Measurements from ENCODE around the gene GPR84.
"Not testable (repeated sequence)": the region's sequence is repeated elsewhere in the genome, so short reads cannot be mapped to it uniquely, and the experiment has no call there.

Gene GPR84

DNA sequence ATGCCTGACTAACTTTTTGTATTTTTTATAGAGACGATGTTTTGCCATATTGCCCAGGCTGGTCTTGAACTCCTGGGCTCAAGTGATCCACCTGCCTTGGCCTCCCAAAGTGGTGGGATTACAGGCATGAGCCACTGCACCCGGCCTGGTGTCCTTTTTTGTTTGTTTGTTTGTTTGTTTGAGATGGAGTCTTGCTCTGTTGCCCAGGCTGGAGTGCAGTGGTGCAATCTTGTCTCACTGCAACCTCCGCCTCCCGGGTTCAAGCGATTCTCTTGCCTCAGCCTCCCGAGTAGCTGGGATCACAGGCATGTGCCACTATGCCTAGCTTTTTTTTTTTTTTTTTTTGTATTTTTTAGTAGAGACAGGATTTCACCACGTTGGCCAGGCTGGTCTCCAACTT, 10.0 kb downstream of the GPR84 start:
- DNase-seq, result not testable (repeated sequence)

GRCh38 chr12:54352891-54353874, 11.1 kb downstream of the GPR84 start:
- peak; percentile 70 to 78 for DNase-seq

DNA sequence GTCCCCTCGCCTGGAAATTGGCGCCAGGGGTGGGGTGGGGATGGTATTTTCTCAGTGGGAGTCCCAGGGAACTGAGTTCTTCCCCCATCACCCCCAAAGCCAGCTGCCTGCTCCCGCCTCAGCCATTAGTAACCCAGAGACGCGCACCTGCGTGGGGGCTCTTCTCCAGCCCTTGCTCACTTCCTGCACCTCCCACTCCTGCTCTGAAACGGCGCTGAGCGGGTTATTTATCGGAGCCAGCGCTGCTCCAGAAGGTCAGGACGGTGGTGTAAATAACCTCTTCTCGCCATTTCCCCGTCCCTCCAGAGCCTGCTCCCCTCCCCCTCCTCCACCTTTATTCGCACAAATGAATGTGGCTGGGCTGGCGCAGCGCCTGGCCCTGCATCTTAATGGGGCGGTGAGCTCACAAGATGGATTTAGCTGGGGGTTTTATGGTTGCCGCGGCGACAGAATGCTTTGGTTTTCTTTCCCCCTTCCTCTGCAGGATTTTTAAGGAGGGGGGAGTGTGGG, 12.2 kb downstream of the GPR84 start:
- DNase-seq, result peak; percentile 59 to 90

- no peak for DNase-seq
Measured at GRCh38 chr12:54351341-54351740, 12.9 kb downstream of the GPR84 start.

- DNase-seq, result no peak
Measured at GRCh38 chr12:54350743-54351142, 13.5 kb downstream of the GPR84 start.

DNA sequence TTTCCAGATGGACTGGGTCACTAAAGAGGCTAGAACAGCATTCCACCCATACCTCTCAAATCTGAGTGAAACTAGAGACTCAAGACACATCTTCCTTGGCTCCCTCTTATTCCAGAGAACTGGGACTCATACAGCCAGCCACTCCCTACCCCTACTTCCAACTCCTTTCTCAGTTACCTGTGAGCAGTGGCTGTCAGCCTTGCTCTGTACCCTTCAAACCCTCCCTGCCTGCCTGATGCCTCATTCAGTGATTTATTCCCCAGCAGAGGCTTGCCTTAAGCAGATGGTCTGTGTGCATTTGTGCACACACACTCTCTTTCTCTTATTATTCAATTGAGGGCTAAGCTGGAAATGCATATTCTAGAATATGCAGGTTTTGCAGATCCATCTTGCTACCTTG, 14.6 kb downstream of the GPR84 start:
- DNase-seq, result no peak

- no peak for DNase-seq
Measured at GRCh38 chr12:54349036-54349435, 15.2 kb downstream of the GPR84 start.

DNA sequence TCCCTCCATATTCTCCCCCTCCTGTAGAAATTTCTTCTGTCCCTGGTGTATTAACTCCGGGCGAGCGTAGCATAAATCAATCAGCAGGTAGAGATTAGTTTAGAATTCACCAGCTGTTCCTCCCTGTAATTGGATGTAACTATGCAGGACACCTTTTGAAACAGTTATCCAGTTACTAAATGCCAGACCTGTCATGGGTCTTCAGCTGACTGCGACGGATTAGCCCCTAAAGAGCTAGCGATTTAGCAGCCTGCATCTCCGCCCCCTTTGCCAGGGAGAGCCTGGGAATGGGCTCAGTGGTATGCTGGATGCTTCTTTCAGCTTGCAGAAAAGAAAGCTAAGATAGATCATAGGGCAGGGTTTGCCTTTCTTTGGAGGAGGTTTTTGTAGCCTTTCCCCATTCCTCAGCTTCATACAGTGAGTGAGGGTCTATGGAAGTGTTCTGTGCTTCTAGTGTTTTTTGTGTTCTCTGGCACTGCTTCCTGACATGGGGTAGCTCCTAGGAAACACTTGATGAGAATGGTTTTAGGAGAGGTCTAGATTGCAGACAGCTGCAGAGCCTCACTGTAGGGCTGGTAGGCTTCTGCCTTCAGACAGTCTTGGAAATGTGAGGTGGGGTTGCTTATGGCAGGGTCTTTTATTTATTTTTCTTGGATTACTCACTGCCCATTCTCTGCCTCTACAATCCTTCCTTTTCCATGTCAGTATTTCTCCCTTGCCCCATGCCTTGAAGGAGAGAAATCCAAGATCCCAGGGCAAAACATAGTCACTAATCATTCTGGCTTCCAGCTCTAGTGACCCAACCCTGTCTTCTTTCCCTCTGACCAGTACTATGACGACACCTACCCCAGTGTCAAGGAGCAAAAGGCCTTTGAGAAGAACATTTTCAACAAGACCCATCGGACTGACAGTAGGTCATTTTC, 22.6 kb downstream of the GPR84 start:
- no peak for DNase-seq

GRCh38 chr12:54340846-54341245, 23.4 kb downstream of the GPR84 start:
- no peak for DNase-seq

DNA sequence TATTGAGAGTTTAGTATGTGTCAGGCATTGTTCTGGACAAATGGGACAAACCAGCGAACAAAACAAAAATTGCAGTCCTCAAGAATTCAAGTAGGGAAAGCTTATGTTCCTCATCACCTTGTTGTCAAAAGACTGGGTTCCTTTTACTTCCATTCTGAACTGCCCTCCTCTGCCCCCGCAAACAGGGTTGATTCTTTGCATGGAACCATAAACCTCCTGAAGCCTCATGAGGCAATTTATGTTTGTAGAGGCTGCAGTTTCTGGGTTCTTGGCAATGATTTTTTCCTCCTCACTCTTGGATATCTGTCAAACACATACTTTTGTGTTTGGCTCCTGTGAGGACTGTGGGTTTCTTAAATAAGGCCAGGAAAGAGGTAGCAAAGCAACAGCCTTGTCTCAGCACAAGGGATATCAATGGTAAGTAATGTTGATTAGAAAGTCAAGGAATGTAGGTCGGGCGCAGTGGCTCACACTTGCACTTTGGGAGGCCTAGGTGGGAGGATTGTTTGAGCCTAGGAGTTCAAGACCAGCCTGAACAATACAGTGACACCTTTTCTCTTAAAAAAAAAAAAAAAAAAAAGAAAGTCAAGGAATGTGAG, 25.5 kb downstream of the GPR84 start:
- no peak for DNase-seq

DNA sequence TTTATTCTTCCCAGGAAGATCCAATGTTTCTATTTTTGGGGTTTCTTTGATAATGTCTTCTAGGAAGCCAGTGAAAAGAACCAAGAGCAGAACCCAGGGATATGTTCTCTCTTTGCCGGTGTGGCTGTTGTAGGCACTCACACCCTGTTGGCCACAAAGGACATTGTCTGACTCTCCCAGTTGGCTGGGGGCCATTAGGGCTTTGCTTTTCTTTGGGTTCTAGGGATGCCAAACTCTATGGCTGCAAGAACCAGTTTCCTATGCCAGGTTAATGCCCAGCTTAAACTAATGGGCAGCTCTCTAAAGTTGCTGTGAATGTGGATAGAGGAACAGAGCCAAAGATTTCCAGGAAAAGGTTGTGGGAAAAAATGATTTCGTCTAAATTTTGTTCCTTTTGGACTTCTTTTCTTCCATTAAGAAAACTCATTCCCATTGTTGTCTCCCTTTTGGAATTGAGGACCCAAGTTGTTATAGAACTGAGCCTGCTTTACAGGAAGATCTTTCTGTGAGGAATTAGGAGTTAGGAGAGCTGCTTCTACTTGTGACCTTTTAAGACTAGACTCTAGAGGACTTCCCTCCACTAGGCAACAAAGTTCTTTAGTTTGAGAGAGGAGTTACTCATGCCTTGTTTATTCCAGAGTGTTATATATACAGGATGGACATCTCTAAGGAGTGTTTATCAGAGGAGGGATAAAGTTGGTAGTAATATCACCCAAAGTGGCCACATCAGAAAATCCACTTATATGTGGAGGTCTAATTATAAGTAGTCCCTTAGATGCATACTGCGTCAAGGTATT, 26.2 kb downstream of the GPR84 start:
- no peak for DNase-seq

DNA sequence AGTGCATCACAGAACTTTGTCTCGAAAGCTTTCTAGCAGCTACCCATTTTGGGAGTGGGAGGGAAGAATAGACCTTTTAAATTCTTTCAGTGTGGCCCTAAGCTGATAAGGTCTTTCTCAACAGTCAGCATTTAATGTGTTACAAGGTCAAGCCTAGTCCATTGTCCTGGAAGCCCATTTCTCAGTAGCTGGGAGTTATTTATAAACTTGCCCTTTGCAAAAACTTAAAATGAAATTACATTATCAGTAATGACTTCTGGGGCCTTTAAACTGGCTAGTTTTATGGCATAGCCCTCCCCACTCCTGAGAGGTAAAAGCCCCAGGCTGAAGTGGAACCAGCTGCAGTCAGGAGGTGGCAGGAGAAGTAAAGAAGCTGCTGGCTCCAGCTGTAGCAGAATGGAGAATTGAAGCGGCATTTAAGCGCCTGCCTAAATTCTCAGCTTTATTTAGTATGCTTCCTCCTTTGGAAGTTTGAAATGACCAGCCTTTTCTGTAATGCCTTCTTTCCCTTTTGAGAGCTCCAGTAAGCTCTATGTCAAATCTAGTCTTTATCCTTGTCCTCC, 26.9 kb downstream of the GPR84 start:
- DNase-seq, result peak; percentile 48 to 49

DNA sequence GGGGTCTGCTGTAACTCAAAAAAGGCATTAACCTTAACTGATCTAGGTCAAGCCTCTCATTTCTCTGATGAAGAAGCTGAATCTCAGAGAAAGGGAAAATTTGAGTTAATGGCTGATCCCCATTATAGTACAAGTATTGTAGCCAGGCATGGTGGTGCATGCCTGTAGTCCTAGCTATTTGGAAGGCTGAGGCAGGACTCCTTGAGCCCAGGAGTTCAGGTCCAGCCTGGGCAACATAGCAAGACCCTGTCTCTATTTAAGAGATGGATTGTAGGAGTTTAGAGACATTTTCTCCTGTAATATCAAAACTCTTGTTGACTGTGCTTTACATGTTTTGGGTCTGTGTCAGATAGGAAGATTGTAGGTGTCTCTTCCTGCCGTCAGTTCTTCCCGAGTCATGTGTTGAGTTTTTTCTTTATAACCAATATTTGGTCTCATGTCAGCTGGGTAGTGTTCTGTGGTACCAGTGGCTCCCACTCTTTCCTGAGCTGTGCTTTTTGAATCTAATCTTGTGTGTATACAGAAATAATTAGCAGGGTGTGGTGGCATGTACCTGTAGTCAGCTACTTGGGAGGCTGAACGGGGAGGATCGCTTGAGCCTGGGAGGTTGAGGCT, 30.8 kb downstream of the GPR84 start:
- no peak for DNase-seq

GRCh38 chr12:54331461-54331860, 32.8 kb downstream of the GPR84 start:
- DNase-seq, result no peak

- no peak for DNase-seq
Measured at GRCh38 chr12:54330442-54330841, 33.8 kb downstream of the GPR84 start.

DNA sequence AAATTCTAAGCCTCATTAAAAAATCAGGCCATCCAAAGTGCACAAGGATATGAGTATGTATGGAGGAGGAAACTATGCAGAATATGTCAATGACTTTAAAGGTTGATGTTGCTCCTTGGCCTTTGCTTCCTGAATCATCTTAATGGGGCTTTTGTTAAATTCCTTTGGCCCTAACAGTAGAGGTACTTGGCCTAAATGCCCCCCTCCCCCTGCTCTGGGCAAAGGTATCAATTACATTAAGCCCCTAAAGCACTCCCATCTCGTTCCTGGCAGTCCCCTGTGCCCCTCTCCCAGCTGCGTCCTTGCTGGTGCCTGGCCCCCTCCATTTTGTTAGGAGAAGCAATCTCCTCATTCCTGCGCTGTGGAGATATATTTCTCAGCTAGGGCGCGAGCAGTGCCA, 34.5 kb downstream of the GPR84 start:
- no peak for DNase-seq

DNA sequence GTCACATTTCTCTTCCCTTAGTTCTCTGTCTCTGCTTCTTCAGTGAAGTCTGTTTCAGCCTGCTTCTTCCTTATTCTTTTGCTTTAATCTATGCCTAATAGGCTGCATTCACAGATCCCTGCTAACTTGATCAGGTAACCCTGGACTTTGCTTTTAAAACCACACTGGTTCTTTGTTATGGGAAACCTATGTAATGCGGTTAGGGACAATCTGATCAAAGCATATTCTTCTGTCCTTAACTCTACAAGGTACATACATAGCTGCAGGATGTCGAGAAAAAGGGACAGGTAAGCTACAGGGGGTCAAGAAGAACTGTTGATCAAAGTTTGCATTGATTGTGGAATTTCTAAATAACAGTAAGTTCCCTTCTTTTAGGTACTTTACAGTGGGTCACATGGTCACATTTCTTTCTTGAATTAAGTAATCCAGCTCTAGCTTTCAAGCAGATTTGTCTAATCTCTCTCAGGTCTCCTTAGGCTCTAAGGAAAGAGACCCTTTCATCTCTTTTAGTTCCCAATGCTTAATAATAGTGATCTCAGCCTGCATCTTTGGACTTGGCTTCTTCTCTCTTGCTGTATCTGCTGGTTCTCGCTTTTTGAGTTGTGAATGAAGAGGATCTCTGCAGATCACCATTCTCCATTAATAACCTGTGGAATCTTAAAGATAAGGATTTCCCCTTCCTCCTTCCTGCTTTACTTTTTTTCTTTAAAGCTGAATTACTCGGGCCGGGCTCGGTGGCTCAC, 35.5 kb downstream of the GPR84 start:
- no peak for DNase-seq

GRCh38 chr12:54325442-54326109, 38.7 kb downstream of the GPR84 start:
- DNase-seq, result not testable (repeated sequence)

DNA sequence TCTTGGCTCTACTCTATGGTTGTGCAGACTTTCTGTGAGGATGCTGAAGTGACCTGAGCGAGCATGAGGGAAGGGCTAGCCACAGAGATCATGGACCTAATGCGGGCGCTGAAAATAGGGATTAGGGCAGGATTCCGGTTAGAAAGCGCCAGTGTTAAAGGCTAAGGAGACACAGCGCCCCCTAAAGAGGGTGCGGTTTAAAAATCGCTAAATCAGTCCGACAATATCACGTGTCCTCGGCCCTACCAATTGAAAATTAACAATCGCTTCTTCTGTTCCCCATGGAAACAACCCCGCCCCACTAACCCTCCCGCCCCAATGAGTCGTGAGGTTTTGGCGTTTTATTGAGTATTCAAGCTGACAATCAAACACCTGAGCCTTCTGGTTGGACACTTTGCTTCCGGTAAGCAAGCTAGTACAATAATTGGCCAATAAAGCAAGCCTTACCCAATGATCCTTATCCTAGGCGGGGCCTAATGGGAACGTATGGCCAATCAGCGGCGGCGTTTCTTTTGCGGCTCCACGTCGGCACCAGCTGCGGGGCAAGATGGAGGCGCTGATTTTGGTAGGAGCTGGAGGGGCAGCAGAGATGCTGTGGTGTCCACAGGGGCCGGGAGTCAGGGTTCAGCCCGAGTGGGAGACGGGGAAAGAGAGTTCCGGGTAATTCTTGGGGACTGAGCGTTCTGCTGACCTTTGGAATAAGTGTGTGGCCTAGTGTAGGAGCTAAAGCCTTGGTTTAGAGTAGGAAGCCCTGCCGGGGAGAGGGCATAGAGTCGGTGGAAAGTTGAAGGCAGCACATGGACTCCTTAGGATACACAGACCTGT, 39.5 kb downstream of the GPR84 start, which contains the start of gene COPZ1:
Gene COPZ1, plus strand, starts transcription at position 515 of the 825 bp plus-strand sequence. Its CDS starts 33 bp downstream, at position 548.
- DNase-seq, result peak; percentile 97 to 99

Measured in NCI-H187 (cell line).